ENCODE measurements around the gene CACNA2D4. TPM values are rescaled to one million over a fixed set of nuclear protein-coding genes. Genes with fewer than 3 reads are reported as not detected.

Gene CACNA2D4
- total RNA-seq, 1 donor from 2014 or later: not detected

DNA sequence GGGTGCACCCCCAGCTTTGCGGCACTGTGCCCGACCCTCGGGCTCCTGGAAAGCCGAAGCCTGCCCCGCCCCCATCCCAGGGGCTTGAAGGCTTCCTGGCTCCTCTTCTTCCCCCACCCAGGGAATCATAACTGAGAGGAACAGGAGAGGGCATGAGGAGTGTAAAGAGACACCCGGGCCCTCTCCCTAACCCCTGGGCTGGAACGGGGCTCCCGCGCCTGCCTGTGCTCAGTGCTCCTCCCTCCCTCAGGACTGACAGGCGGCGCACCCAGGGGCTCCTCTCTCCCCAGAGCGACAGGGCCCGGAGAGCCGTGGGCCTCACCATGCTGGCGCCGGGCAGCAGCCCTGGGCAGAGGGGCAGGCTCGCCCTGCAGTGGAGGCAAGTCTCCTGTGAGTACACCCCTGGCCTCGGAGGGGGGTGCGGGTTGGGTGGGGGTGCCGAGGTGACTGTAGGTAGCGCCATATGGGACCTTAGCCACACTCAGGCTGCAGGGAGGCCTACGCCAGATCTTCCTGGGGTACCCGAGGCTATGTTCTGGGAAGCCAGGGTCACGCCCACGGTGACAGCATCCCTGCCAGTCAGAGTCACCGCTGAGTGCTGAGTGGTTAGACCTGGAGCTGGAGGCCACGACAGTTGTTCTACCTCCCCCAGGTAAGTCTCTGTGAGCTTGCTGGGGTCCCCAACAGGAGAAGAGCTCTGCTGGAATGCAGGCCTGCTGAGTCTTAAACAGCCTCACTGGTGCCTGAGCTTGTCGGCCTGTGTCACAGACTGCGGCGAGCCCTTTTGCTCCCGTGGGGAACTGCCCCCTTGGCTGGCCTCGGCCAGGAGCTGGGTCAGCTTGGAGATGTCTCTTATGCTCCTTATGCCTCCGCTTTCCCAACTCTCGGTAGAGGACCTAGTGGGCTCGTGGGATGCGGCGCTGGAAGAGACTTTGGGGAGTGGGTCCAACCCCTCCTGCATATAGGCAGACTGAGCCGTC is 90.3 kb downstream of the CACNA2D4 start:
- H3K36me3 ChIP-seq: no peaks in the 10 kb centered on the region
- no peak for TF ChIP-seq CTCF (IDR thresholded peaks at IDR 0.05)
- DNase-seq (ENCODE audit: low spot score in 2 of 2): no peak
- H3K9me3 ChIP-seq: no peaks in the 10 kb centered on the region
- no peaks in the 10 kb centered on the region for H3K4me1 ChIP-seq
- no peaks in the 10 kb centered on the region for H3K27me3 ChIP-seq
- H3K27ac ChIP-seq: no peak overlapping the region
- no peak overlapping the region for H3K4me3 ChIP-seq
- intact Hi-C loops (cut with DNase I): no loop called here

GRCh38 chr12:1826867-1827705 is 91.4 kb downstream of the CACNA2D4 start:
- Histone ChIP-seq H3K27me3 (no peaks in the 10 kb centered on the region), H3K27ac (no peak overlapping the region), H3K4me1 (no peaks in the 10 kb centered on the region), H3K4me3 (no peak overlapping the region), H3K9me3 (no peaks in the 10 kb centered on the region), H3K36me3 (no peaks in the 10 kb centered on the region)
- TF ChIP-seq CTCF (IDR thresholded peaks at IDR 0.05): no peak
- DNase-seq (ENCODE audit: low spot score in 2 of 2): no peak
- intact Hi-C loops (cut with DNase I): no loop called here

DNA sequence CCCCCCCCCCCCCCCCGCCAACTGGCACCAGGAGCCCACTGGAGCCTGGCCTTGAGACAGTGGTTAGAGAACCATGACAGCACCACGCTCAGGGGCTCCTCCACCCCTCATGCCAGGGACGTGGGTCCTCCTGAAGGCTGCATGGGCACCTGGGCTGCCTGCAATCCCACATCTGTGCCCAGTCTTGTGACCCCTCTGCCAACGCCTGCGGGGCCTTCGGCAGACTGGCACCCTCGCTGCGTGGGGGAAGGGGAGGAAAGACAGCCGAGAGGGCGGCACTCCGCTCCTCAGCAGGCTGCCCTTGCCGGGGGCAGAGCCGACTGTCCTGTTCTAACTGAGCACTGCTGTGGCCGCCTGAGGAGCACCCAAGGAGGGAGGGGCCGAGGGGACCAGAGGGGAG is 92.1 kb downstream of the CACNA2D4 start:
- H3K27me3 ChIP-seq: peaks cover 7% of the 10 kb centered on the region
- no peaks in the 10 kb centered on the region for H3K9me3 ChIP-seq
- TF ChIP-seq CTCF (IDR thresholded peaks at IDR 0.05): no peak
- no peaks in the 10 kb centered on the region for H3K4me1 ChIP-seq
- H3K27ac ChIP-seq: no peak overlapping the region
- intact Hi-C loops (cut with DNase I): no loop called here
- no peak overlapping the region for H3K4me3 ChIP-seq
- DNase-seq (ENCODE audit: low spot score in 2 of 2): no peak
- no peaks in the 10 kb centered on the region for H3K36me3 ChIP-seq

DNA sequence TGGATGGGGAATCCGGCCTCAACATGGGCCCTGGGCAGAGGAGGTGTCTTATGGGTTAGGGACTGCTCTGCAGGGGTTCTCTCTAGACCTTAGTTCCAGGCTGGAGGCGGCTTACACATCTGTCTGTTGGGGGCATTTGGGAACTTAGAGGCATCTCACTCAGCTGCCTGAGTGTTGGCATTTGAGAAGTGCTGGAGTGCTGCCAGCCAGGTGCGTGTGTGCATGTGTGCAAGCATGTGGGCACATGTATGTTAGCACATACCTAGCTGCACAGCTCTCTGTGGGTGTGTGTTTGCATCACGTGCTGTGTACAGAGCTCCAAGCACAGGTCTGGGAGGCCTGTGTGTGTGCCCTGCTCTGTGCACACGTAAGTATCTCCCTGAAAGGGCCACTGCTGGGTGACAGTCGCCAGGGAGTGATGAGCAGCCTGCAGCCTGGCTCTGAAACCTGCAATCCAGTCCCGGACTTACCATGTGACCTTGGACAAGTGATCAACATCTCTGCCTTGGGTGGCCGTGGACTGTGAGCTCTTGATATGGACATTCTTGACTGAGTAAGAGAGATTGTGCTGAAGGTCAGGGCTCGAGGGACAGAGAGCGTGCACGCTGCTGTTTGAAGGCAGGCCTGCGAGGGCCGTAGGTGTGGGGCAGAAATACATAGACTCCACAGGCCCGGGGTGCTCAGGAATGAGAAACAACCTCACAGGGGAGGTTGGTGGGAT is 92.9 kb downstream of the CACNA2D4 start:
- no peak for TF ChIP-seq CTCF (IDR thresholded peaks at IDR 0.05)
- no peak overlapping the region for H3K4me3 ChIP-seq
- intact Hi-C loops (cut with DNase I): no loop called here
- H3K9me3 ChIP-seq: no peaks in the 10 kb centered on the region
- no peak overlapping the region for H3K27ac ChIP-seq
- DNase-seq (ENCODE audit: low spot score in 2 of 2): no peak
- peaks cover 8% of the 10 kb centered on the region for H3K27me3 ChIP-seq
- no peaks in the 10 kb centered on the region for H3K36me3 ChIP-seq
- no peaks in the 10 kb centered on the region for H3K4me1 ChIP-seq

DNA sequence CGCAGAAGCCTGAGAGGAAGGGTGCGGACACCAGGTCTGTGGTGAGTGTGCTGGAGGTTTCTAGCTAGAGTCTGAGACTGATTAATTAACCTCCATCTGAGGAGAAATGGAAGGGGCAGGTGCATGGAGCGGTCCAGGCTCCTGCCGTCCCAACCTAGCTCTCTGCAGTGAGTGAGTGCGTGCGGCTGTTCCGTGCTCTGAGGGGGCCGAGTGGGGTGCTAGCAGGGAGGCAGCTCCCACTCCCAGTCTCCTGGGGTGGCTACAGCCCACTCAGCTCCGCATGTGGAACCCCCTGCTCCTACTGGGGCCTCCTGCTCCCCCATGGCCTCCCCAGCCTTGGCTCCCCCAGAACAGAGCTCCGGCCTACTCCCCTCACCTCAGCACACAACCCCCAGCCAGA is 95.2 kb downstream of the CACNA2D4 start:
- intact Hi-C loops (cut with DNase I): no loop called here
- no peak for DNase-seq (ENCODE audit: low spot score in 2 of 2)
- no peak overlapping the region for H3K27ac ChIP-seq
- H3K4me1 ChIP-seq: no peaks in the 10 kb centered on the region
- H3K9me3 ChIP-seq: no peaks in the 10 kb centered on the region
- H3K36me3 ChIP-seq: no peaks in the 10 kb centered on the region
- no peak for TF ChIP-seq CTCF (IDR thresholded peaks at IDR 0.05)
- no peak overlapping the region for H3K4me3 ChIP-seq
- peaks cover 8% of the 10 kb centered on the region for H3K27me3 ChIP-seq

Data from ascending aorta (tissue), 2 donors.